Endothelial cell of umbilical vein (primary cell): Measurements from ENCODE around the gene LIN7A.
"Not testable (repeated sequence)": the region's sequence is repeated elsewhere in the genome, so short reads cannot be mapped to it uniquely, and the experiment has no call there.

Source experiments
- CTCF ChIP-seq, 2 donors: IDR thresholded peaks; 1 replicate in 1 of 2; 2 replicates in 1 of 2; pipeline ENCODE4 v1.5.1; 2011; ENCODE audit warnings: low read length in 2 of 2, mild to moderate bottlenecking in 2 of 2, moderate library complexity in 2 of 2, control low read depth in 1 of 2, inconsistent platforms in 1 of 2, low read depth in 1 of 2; ENCODE audit not compliant: insufficient read depth in 1 of 2; ENCODE audit errors: extremely low read depth in 1 of 2
- EZH2 ChIP-seq: IDR thresholded peaks from 2 replicates; pipeline ENCODE4 v1.6.1; 2012; ENCODE audit warnings: borderline replicate concordance, low read depth, mild to moderate bottlenecking, moderate library complexity, low read length, inconsistent platforms; ENCODE audit not compliant: severe bottlenecking
- FOS ChIP-seq: IDR thresholded peaks from 2 replicates; pipeline ENCODE4 v1.6.1; 2011; ENCODE audit warnings: mild to moderate bottlenecking, low read length, moderate library complexity, borderline replicate concordance; ENCODE audit not compliant: insufficient read depth
- JUN ChIP-seq: IDR thresholded peaks from 2 replicates; pipeline ENCODE4 v1.6.1; 2011; ENCODE audit warnings: borderline replicate concordance, low read depth; ENCODE audit not compliant: insufficient read length, insufficient read depth
- MYC ChIP-seq: IDR thresholded peaks from one replicate; pipeline ENCODE4 v1.6.1; 2011; ENCODE audit warnings: mild to moderate bottlenecking, low read depth, low read length
- POLR2A ChIP-seq: IDR thresholded peaks from 2 replicates; pipeline ENCODE4 v1.6.1; 2012; ENCODE audit warnings: low read depth, mild to moderate bottlenecking, control low read depth, low read length
- POLR2AphosphoS5 ChIP-seq: IDR thresholded peaks from 2 replicates; pipeline ENCODE4 v1.6.1; 2012; ENCODE audit warnings: low read depth, mild to moderate bottlenecking, control low read depth, low read length, moderate library complexity; ENCODE audit not compliant: insufficient read depth

GRCh38 chr12:80788407-80788806 is 149.3 kb downstream of the LIN7A start:
- not testable (repeated sequence) for TF ChIP-seq CTCF (IDR thresholded peaks at IDR 0.05; ENCODE audit: extremely low read depth in 1 of 2, insufficient read depth in 1 of 2, low read depth in 1 of 2, low read length in 2 of 2); POLR2AphosphoS5; EZH2; JUN; POLR2A; FOS; MYC
